Adrenal gland (tissue), 5 donors: ENCODE results near the gene GCHFR.

ENCODE experiments used
- POLR2A ChIP-seq, 2 donors: fragments of 450-650 bp; IDR thresholded peaks; one replicate each; pipeline ENCODE4 v1.6.1; 2017; ENCODE audit warnings: antibody characterized with exemption in 2 of 2, mild to moderate bottlenecking in 2 of 2, moderate library complexity in 1 of 2
- TF ChIP-seq, protein P1 (sequence below), 6 experiments: fragments of 450-650 bp in 4 of 6; fragments of 200-600 bp in 2 of 6; sonication (generic) in 1 of 6; IDR thresholded peaks; 1 replicate in 5 of 6; 2 replicates in 1 of 6; pipeline versions ENCODE4 v1.5.1 to v1.8.0; 2016 to 2021; ENCODE audit warnings: antibody characterized with exemption in 6 of 6, mild to moderate bottlenecking in 2 of 6, moderate library complexity in 1 of 6
- donor health status: DM: no; HTN: no; CAD: no.

- TF ChIP-seq, protein P1, sequence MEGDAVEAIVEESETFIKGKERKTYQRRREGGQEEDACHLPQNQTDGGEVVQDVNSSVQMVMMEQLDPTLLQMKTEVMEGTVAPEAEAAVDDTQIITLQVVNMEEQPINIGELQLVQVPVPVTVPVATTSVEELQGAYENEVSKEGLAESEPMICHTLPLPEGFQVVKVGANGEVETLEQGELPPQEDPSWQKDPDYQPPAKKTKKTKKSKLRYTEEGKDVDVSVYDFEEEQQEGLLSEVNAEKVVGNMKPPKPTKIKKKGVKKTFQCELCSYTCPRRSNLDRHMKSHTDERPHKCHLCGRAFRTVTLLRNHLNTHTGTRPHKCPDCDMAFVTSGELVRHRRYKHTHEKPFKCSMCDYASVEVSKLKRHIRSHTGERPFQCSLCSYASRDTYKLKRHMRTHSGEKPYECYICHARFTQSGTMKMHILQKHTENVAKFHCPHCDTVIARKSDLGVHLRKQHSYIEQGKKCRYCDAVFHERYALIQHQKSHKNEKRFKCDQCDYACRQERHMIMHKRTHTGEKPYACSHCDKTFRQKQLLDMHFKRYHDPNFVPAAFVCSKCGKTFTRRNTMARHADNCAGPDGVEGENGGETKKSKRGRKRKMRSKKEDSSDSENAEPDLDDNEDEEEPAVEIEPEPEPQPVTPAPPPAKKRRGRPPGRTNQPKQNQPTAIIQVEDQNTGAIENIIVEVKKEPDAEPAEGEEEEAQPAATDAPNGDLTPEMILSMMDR (IDR thresholded peaks at IDR 0.05), result no peak
- TF ChIP-seq POLR2A (IDR thresholded peaks at IDR 0.05), result no peak
These were observed 39.2 kb downstream of the GCHFR start for GRCh38 chr15:40803076-40803475.
